HepG2 (cell line): Measurements from ENCODE around the gene CDA.

Source experiments
- CBX2 ChIP-seq, 2 experiments: fragments of 200-600 bp in 1 of 2; sonication (generic); formaldehyde crosslinking in 1 of 2; IDR thresholded peaks; 2 replicates each; pipeline versions ENCODE4 v1.7.0 to v1.8.1; 2018 to 2022; ENCODE audit warnings: low read depth in 2 of 2, low read length in 1 of 2, mild to moderate bottlenecking in 1 of 2, missing genetic modification reagents in 1 of 2
- CHCHD3 ChIP-seq: sonication (generic); formaldehyde crosslinking; IDR thresholded peaks from 2 replicates; pipeline ENCODE4 v1.8.0; 2022; ENCODE audit warnings: mild to moderate bottlenecking, missing genetic modification reagents, moderate library complexity
- FOXK1 ChIP-seq: sonication (generic); formaldehyde crosslinking; IDR thresholded peaks from 2 replicates; pipeline ENCODE4 v1.4.0; 2020; ENCODE audit warnings: low read depth, missing genetic modification reagents, borderline replicate concordance
- POLR2AphosphoS5 ChIP-seq: IDR thresholded peaks from 2 replicates; pipeline ENCODE4 v1.6.1; 2012; ENCODE audit warnings: low read depth, low read length
- SMAD9 ChIP-seq: sonication (generic); formaldehyde crosslinking; IDR thresholded peaks from 2 replicates; pipeline ENCODE4 v1.5.1; 2020; ENCODE audit warnings: mild to moderate bottlenecking, missing genetic modification reagents
- TP53 ChIP-seq: sonication (generic); formaldehyde crosslinking; conservative IDR thresholded peaks from 2 replicates; pipeline ENCODE4 v1.4.0; 2020; ENCODE audit warnings: missing genetic modification reagents
- ZNF274 ChIP-seq: sonication (generic); formaldehyde crosslinking; IDR thresholded peaks from 2 replicates; pipeline ENCODE4 v1.5.1; 2020; ENCODE audit warnings: mild to moderate bottlenecking, missing genetic modification reagents
- TF ChIP-seq, protein P1 (sequence below): sonication (generic); formaldehyde crosslinking; conservative IDR thresholded peaks from 2 replicates; pipeline ENCODE4 v1.4.0; 2020; ENCODE audit warnings: missing genetic modification reagents
- TF ChIP-seq, protein P2 (sequence below): sonication (generic); formaldehyde crosslinking; IDR thresholded peaks from 2 replicates; pipeline ENCODE4 v1.4.0; 2020; ENCODE audit warnings: missing genetic modification reagents, borderline replicate concordance
- TF ChIP-seq, protein P3 (sequence below): IDR thresholded peaks from 2 replicates; pipeline ENCODE4 v1.6.1; 2016; ENCODE audit warnings: low read depth, missing genetic modification reagents, missing compliant biosample characterization
- TF ChIP-seq, protein P4 (sequence below), 2 experiments: IDR thresholded peaks; 2 replicates each; pipeline ENCODE4 v1.6.1; 2011 to 2012; ENCODE audit warnings: low read length in 2 of 2, borderline replicate concordance in 1 of 2, low read depth in 1 of 2, mild to moderate bottlenecking in 1 of 2, moderate library complexity in 1 of 2
- TF ChIP-seq, protein P5 (sequence below): sonication (generic); formaldehyde crosslinking; IDR thresholded peaks from 2 replicates; pipeline ENCODE4 v1.4.0; 2020; ENCODE audit warnings: missing genetic modification reagents

DNA sequence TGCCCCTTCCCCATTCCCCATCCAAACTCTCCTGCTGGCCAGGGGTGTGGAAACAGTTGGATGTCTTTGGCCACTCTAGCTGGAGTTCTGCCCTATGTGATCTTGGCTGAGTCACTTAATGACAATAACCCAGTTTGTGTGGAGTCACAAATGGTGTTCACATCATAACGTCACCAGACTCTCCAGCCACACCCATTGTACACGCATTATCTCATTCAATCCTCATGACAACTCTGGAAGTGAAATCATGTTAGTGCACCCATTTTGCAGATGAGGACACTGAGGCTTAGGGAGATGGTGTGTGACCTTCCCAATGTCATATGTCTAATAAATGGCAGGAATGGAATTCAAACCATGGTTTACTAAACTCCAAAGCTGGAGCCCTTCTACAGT, 1.2 kb upstream of the CDA start:
- TF ChIP-seq, protein P1, sequence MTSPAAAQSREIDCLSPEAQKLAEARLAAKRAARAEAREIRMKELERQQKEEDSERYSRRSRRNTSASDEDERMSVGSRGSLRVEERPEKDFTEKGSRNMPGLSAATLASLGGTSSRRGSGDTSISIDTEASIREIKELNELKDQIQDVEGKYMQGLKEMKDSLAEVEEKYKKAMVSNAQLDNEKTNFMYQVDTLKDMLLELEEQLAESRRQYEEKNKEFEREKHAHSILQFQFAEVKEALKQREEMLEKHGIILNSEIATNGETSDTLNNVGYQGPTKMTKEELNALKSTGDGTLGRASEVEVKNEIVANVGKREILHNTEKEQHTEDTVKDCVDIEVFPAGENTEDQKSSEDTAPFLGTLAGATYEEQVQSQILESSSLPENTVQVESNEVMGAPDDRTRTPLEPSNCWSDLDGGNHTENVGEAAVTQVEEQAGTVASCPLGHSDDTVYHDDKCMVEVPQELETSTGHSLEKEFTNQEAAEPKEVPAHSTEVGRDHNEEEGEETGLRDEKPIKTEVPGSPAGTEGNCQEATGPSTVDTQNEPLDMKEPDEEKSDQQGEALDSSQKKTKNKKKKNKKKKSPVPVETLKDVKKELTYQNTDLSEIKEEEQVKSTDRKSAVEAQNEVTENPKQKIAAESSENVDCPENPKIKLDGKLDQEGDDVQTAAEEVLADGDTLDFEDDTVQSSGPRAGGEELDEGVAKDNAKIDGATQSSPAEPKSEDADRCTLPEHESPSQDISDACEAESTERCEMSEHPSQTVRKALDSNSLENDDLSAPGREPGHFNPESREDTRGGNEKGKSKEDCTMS = no peak
- no peak for TF ChIP-seq CBX2 (IDR thresholded peaks at IDR 0.05; ENCODE audit: low read depth, low read length)
- no peak for TF ChIP-seq CBX2 (CRISPR knock-in tag; IDR thresholded peaks at IDR 0.05; ENCODE audit: low read depth)
- TF ChIP-seq SMAD9 (CRISPR knock-in tag) = no peak
- TF ChIP-seq, protein P2, sequence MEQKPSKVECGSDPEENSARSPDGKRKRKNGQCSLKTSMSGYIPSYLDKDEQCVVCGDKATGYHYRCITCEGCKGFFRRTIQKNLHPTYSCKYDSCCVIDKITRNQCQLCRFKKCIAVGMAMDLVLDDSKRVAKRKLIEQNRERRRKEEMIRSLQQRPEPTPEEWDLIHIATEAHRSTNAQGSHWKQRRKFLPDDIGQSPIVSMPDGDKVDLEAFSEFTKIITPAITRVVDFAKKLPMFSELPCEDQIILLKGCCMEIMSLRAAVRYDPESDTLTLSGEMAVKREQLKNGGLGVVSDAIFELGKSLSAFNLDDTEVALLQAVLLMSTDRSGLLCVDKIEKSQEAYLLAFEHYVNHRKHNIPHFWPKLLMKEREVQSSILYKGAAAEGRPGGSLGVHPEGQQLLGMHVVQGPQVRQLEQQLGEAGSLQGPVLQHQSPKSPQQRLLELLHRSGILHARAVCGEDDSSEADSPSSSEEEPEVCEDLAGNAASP = no peak
- TF ChIP-seq, protein P3, sequence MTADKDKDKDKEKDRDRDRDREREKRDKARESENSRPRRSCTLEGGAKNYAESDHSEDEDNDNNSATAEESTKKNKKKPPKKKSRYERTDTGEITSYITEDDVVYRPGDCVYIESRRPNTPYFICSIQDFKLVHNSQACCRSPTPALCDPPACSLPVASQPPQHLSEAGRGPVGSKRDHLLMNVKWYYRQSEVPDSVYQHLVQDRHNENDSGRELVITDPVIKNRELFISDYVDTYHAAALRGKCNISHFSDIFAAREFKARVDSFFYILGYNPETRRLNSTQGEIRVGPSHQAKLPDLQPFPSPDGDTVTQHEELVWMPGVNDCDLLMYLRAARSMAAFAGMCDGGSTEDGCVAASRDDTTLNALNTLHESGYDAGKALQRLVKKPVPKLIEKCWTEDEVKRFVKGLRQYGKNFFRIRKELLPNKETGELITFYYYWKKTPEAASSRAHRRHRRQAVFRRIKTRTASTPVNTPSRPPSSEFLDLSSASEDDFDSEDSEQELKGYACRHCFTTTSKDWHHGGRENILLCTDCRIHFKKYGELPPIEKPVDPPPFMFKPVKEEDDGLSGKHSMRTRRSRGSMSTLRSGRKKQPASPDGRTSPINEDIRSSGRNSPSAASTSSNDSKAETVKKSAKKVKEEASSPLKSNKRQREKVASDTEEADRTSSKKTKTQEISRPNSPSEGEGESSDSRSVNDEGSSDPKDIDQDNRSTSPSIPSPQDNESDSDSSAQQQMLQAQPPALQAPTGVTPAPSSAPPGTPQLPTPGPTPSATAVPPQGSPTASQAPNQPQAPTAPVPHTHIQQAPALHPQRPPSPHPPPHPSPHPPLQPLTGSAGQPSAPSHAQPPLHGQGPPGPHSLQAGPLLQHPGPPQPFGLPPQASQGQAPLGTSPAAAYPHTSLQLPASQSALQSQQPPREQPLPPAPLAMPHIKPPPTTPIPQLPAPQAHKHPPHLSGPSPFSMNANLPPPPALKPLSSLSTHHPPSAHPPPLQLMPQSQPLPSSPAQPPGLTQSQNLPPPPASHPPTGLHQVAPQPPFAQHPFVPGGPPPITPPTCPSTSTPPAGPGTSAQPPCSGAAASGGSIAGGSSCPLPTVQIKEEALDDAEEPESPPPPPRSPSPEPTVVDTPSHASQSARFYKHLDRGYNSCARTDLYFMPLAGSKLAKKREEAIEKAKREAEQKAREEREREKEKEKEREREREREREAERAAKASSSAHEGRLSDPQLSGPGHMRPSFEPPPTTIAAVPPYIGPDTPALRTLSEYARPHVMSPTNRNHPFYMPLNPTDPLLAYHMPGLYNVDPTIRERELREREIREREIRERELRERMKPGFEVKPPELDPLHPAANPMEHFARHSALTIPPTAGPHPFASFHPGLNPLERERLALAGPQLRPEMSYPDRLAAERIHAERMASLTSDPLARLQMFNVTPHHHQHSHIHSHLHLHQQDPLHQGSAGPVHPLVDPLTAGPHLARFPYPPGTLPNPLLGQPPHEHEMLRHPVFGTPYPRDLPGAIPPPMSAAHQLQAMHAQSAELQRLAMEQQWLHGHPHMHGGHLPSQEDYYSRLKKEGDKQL (CRISPR knock-in tag) = no peak
- TF ChIP-seq, protein P4, sequence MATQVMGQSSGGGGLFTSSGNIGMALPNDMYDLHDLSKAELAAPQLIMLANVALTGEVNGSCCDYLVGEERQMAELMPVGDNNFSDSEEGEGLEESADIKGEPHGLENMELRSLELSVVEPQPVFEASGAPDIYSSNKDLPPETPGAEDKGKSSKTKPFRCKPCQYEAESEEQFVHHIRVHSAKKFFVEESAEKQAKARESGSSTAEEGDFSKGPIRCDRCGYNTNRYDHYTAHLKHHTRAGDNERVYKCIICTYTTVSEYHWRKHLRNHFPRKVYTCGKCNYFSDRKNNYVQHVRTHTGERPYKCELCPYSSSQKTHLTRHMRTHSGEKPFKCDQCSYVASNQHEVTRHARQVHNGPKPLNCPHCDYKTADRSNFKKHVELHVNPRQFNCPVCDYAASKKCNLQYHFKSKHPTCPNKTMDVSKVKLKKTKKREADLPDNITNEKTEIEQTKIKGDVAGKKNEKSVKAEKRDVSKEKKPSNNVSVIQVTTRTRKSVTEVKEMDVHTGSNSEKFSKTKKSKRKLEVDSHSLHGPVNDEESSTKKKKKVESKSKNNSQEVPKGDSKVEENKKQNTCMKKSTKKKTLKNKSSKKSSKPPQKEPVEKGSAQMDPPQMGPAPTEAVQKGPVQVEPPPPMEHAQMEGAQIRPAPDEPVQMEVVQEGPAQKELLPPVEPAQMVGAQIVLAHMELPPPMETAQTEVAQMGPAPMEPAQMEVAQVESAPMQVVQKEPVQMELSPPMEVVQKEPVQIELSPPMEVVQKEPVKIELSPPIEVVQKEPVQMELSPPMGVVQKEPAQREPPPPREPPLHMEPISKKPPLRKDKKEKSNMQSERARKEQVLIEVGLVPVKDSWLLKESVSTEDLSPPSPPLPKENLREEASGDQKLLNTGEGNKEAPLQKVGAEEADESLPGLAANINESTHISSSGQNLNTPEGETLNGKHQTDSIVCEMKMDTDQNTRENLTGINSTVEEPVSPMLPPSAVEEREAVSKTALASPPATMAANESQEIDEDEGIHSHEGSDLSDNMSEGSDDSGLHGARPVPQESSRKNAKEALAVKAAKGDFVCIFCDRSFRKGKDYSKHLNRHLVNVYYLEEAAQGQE (IDR thresholded peaks at IDR 0.05; ENCODE audit: borderline replicate concordance in 1 of 2, low read depth in 1 of 2, low read length in 2 of 2) = no peak
- TF ChIP-seq ZNF274 (CRISPR knock-in tag) = no peak
- no peak for TF ChIP-seq POLR2AphosphoS5
- TF ChIP-seq, protein P5, sequence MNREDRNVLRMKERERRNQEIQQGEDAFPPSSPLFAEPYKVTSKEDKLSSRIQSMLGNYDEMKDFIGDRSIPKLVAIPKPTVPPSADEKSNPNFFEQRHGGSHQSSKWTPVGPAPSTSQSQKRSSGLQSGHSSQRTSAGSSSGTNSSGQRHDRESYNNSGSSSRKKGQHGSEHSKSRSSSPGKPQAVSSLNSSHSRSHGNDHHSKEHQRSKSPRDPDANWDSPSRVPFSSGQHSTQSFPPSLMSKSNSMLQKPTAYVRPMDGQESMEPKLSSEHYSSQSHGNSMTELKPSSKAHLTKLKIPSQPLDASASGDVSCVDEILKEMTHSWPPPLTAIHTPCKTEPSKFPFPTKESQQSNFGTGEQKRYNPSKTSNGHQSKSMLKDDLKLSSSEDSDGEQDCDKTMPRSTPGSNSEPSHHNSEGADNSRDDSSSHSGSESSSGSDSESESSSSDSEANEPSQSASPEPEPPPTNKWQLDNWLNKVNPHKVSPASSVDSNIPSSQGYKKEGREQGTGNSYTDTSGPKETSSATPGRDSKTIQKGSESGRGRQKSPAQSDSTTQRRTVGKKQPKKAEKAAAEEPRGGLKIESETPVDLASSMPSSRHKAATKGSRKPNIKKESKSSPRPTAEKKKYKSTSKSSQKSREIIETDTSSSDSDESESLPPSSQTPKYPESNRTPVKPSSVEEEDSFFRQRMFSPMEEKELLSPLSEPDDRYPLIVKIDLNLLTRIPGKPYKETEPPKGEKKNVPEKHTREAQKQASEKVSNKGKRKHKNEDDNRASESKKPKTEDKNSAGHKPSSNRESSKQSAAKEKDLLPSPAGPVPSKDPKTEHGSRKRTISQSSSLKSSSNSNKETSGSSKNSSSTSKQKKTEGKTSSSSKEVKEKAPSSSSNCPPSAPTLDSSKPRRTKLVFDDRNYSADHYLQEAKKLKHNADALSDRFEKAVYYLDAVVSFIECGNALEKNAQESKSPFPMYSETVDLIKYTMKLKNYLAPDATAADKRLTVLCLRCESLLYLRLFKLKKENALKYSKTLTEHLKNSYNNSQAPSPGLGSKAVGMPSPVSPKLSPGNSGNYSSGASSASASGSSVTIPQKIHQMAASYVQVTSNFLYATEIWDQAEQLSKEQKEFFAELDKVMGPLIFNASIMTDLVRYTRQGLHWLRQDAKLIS = no peak
- TF ChIP-seq CHCHD3 (CRISPR knock-in tag) = no peak
- no peak for TF ChIP-seq TP53 (CRISPR knock-in tag)
- no peak for TF ChIP-seq FOXK1
